NCI-H774 (cell line): ENCODE results near the gene STAT5B.
"Not testable (repeated sequence)": the region's sequence is repeated elsewhere in the genome, so short reads cannot be mapped to it uniquely, and the experiment has no call there.

Experiments
- DNase-seq: peaks from one replicate; lab custom pipeline; 2025; lab: John Stamatoyannopoulos, UW

Gene STAT5B

DNA sequence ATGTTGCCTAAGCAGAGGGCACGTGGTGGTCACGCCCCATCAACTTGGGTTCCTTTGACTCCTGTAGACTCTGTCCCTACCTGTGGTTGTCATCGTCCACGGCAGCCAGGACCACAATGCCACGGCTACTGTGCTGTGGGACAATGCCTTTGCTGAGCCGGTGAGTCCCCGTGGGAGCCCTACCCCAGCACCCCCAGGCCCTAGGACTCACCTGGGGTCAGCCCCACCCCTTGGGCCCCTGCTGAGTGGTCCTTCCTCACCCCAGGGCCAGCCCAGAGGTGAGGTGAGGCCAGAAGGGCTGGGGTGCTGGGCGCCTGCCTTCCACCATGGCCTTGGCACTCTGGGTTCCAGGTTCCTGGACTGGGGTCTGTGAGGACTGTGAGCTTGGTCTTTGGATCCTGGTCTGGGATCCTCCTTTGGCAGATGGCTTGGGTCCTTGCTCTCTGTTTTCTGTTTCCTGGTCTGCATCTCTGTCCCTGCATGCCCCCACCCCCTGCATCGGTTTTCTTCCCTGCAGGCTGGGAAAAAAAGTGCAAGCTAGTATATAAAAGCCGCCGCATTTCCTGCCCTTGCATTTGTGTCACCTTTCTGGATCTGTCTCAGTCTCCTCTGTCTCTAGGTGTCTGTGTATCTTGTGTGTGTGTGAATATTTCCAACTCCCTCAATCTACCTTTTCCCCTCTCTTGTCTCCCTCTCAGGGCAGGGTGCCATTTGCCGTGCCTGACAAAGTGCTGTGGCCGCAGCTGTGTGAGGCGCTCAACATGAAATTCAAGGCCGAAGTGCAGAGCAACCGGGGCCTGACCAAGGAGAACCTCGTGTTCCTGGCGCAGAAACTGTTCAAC lies 29.6 kb upstream of the STAT5B start:
- no peak for DNase-seq

DNA sequence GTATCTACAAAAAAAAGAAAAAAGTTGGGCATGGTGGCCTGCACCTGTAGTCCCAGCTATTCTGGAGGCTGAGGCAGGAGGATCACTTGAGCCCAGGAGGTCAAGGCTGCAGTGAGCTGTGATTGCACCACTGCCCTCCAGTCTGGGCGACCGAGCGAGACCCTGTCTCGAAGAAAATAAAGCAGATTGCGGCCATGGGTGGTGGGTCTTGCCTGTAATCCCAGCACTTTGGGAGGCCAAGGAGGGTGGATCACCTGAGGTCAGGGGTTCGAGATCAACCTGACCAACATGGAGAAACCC lies 28.8 kb upstream of the STAT5B start:
- not testable (repeated sequence) for DNase-seq

DNA sequence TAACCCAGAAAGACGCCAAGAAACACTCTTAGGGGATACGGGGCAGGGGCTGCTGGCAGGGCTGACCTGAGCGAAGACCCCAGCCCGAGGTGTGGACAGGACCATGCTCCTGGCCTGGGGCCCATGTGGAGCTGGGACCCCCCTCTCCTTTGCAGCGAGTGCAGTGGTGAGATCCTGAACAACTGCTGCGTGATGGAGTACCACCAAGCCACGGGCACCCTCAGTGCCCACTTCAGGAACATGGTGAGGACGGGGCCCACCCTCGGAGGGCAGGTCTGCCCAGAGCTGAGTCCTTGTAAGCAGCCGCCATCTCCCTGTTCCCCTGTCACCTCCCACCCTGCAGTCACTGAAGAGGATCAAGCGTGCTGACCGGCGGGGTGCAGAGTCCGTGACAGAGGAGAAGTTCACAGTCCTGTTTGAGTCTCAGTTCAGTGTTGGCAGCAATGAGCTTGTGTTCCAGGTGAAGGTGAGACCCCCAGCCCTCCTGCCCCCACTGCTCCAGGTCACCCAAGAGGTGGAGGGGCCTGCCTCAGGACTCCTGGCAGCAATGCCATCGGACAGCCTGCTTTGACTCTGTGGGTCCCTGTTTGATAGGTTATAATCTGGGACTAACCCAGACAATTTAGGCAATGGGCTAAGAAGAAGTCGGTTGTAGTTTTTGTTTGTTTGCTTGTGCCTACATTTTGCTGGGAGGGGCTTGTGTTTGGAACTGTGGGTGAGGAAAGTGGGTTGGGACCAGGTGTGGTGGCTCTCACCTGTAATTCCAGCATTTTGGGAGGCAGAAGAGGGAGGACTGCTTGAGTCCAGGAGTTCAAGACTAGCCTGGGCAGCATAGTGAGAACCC lies 28.2 kb upstream of the STAT5B start:
- no peak for DNase-seq

DNA sequence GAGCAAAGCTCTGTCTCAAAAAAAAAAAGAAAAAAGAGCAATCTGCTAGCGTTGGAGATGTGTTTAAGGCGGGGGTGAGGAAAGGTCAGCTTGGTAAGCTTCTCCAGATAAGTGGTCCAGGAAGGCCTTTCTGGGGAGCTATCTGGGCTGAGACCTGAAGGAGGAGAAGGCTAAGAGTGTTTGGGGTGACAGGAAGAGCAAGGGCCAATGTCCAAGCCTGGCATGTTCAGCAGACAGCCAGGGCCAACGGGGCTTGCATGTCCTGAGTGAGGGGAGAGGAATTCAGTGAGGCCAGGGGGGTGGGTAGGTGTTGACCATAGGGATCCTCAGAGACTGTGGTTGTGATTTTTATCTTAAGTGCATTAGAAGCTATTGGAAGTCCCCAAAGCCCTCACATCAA lies 27.5 kb upstream of the STAT5B start:
- DNase-seq = no peak

DNA sequence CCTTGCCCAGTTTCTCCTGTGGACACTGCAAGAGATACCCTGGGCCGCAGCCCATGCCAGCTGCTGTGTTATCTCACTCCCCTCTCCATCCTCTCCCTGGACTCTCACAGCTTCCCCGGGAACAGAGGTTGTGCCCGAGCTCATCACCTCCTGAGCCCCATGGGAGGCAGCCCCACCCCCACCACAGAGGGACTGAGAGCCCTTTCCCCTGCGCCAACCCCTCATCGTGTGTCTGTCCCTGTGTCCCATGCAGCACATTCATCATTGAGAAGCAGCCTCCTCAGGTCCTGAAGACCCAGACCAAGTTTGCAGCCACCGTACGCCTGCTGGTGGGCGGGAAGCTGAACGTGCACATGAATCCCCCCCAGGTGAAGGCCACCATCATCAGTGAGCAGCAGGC lies 24.8 kb upstream of the STAT5B start:
- no peak for DNase-seq

DNA sequence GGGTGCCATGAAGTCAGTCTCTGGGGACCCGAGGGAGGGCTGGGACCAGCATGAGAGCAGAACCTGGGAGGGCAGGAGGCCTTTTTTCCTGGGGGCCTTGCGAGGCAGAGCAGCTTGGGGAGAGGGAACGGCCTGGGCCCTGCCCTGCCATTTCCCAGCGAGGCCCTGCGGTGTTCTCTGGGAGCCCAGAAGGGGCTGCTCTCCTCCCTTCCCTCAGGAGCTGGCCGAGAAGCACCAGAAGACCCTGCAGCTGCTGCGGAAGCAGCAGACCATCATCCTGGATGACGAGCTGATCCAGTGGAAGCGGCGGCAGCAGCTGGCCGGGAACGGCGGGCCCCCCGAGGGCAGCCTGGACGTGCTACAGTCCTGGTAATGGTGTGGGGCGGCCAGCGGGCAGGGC lies 23.7 kb upstream of the STAT5B start:
- not testable (repeated sequence) for DNase-seq

DNA sequence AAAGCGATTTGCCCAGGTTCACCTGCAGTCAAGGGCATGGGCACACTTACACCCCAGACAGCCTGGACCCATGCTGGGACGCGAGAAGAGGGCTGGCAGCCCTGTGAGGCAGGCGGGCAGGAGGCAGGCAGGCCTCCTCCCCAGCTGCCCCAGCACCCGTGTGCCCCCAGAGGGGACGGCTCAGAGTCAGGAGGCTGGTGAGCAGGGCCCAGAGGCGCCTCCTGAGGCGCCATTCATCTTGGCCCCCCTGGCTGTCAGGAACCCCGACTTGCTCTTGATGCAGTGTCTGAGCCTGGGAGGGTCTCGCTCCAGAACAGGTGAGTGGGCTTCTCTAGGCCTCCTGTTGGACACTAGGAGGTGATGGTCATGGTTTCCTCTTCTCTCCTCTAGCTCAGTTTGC lies 23.2 kb upstream of the STAT5B start:
- not testable (repeated sequence) for DNase-seq

DNA sequence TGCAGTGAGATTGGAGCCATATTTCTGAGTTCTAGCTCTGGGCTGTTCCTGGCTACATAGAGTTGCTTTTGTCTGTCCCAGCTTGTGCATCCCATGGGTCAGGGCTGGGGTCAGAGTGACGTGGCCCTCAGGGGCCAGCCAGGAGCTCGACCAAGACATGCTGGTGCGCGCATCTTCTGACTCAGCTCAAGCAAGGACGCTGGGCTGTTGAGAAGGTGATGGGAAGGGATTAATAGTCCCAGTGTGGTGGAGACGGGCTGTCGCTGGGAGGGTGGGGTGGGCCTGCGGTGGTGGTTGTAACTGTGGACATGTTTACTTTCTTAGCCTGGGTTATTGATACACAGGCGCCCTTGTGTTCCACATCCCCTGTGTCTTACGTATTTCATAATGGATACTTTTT lies 21.6 kb upstream of the STAT5B start:
- DNase-seq = not testable (repeated sequence)

DNA sequence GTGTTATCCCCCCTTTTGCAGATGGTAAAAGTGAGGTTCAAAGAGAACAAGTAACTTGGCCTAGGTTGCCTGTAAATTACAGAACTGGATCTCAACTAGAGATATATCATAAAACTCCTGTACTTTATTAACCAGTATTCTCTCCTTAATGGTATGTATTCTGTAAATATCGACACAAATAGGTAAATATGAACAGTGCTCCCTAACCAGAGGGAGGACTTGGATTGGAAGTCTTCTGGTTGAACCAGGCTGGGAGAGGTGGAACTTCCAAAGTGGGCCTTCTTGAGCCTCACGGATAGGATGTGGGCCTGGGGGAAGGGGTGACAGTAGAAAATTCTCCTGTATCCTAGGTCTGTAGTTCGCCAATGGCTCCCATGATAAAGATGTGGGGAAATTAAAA lies 19.8 kb upstream of the STAT5B start:
- no peak for DNase-seq

DNA sequence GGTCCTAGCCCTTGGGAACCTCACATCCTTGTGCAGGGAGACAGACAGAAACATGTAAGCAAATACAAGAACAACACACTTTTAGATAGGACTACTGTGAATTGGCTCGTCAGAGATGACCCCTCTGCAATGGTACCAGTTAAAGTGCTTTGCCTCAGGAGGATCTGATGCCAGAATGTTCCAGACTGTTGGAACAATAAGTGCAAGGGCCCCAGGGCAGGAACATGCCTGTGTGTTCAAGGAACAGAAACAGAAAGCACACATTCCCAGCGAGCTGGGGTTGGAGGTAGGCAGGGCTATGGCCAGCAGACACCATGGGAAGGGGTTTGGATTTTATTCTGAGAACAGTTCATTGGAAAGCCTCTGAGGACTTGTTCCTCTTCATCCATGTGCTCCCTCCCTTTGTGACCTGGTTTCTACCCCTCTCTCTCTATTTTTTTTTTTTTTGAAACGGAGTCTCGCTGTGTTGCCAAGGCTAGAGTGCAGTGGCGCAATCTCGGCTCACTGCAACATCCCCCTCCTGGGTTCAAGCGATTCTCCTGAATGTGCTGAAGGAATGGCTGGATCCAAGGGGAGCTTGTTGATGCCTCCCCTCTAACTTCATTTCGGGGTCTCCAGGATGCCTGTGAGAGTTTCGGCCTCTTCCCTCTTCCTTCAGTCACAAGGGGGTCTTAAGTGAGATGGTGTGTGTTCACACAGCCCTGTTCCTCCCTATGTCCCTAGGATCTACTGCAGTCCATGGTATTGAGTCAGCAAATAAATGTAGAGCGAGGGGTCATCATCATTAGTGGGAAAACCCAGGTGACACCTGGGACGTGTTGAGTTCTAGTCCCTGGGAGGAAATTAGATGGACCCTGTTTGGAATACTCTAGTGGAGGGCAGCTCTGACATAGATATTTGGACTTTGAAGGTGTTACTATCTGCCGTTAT lies 18.5 kb upstream of the STAT5B start:
- DNase-seq = no peak

DNA sequence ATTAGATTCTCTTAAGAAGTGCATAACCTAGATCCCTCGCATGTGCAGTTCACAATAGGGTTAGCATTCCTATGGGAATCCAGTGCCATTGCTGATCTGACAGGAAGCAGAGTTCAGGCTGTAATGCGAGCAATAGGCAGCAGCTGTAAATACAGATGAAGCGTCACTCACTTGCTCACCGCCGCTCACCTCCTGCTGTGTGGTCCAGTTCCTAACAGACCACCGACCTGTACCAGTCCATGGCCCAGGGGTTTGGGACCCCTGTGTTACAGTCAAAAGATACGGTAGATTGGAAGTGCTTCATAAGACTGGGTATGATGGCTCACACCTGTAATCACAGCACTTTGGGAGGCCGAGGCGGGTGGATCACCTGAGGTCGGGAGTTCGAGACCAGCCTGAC lies 14.9 kb upstream of the STAT5B start:
- DNase-seq = no peak

DNA sequence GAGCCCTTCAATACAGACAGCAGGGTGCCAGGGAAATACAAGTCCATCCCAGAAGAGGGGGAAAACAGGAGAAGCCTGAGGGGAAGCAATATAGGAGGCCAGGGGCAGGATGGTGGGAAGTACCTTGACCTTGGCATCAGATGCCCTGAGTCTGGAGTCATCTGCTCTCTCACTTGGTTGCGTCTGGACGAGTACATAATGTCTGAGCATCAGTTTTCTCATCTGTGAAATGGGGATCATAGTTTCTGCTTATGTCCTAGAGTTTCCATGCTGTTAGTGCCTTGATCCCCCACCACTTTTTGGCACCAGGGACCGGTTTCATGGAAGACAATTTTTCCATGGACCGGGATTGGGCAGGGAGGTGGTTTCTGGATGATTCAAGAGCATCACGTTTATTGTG lies 14.4 kb upstream of the STAT5B start:
- no peak for DNase-seq

DNA sequence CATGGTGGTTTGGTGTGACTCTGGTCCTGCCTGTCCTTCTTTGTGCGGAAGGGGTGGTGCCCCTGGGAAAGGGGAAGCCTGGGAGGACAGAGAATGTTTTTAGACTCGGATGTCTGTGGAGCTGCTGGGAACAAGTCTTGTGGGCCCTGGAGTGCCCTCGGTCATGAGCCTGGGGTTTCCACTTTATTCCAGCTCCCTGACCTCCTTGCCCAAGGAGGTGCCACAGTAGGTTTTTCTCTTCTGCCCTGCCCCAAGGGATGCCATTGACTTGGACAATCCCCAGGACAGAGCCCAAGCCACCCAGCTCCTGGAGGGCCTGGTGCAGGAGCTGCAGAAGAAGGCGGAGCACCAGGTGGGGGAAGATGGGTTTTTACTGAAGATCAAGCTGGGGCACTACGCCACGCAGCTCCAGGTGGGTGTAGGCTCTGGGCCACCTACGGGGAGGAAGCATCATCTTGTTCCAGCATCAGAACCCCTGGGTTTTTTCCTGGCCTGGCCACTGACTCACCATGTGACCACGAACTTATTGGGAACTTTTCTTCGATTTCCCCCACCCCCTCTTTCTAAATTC lies 13.5 kb upstream of the STAT5B start:
- DNase-seq = no peak

DNA sequence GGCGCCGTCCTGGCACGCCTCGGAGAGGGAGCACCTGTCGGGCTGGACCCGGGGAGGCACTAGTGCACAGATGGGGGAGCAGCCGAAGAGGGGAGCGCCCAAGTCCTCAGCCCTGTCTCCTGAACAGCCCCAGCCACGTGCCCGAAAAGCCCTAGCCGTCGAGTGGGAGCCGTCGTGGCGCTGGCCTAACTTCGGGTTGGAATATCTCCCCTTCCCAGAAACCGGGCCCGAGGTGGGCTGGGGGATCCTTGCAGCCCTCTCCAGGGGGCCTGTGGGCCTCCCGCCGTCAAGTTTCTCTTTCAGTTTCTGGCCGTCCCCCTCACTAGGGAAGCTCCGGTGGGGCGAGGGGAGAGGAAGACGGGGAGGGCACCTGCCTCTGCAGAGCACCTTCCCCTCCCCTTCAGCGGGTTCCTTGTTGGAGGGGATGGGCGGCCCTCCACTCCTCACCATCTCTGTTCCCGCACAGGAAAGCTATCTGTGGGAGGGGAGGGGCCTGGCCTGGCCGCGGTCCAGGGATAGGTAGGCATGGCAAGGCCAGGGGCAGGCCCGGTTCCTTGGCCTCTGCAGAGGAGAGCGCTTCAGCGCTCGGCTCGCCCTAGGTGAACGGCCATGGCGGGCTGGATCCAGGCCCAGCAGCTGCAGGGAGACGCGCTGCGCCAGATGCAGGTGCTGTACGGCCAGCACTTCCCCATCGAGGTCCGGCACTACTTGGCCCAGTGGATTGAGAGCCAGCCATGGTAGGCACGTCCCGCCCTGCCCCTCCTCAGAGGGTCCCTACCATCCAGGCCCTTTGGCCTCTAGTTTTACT lies 12.8 kb upstream of the STAT5B start:
- DNase-seq = peak; percentile 69

DNA sequence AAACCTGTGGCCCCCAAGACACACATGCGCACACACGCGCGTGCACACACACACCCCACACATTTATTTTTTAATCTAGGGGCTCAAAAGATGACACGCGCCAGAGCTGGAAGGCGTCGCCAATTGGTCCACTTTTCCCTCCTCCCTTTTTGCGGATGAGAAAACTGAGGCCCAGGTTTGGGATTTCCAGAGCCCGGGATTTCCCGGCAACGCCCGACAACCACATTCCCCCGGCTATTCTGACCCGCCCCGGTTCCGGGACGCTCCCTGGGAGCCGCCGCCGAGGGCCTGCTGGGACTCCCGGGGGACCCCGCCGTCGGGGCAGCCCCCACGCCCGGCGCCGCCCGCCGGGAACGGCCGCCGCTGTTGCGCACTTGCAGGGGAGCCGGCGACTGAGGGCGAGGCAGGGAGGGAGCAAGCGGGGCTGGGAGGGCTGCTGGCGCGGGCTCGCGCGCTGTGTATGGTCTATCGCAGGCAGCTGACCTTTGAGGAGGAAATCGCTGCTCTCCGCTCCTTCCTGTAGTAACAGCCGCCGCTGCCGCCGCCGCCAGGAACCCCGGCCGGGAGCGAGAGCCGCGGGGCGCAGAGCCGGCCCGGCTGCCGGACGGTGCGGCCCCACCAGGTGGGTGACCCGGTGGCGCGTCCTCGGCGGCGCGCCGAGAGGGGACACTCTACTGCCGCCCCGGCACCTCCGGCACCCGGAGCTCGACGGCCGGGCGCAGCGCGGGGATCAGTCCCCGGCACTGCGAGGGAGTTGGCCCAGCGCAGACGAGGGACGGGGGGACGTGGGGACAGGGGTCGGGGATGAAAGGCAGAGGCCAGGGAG lies 12.0 kb upstream of the STAT5B start, which contains the start of gene STAT5A:
Gene STAT5A, plus strand, starts transcription at position 522 of the 826 bp plus-strand sequence. CDS start 914 bp downstream, outside the sequence.
- peak; percentile 79 for DNase-seq

DNA sequence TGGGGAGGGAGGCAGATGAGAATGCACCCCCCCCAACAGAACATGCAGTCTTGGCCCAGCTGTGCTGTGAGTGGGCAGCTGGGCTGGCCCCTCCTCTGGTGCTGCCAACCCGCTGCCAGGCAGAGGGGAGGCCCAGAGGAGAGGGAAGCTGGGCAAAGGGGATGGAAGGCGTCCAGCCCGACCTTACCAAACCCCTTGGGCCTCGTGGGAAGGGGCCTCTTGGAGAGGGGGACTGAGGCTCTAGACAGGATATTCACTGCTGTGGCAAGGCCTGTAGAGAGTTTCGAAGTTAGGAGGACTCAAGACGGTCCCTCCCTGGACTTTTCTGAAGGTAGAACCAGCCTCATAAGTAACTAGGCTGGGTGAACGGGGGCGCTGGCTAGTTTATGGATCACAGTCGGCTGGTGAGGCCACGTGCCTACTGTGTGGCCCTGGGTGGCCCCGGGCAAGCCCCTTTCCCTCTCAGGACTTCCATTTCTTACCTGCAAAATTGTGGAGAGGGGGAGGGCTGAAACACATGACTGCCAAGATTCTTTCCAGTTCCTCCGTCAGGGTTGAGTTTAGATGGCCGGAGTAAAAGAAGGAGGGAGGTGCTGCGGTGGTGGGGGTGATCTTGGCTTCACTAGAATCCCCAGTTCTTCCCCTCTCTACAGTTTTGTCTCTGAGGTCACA lies 11.2 kb upstream of the STAT5B start:
- DNase-seq = no peak

DNA sequence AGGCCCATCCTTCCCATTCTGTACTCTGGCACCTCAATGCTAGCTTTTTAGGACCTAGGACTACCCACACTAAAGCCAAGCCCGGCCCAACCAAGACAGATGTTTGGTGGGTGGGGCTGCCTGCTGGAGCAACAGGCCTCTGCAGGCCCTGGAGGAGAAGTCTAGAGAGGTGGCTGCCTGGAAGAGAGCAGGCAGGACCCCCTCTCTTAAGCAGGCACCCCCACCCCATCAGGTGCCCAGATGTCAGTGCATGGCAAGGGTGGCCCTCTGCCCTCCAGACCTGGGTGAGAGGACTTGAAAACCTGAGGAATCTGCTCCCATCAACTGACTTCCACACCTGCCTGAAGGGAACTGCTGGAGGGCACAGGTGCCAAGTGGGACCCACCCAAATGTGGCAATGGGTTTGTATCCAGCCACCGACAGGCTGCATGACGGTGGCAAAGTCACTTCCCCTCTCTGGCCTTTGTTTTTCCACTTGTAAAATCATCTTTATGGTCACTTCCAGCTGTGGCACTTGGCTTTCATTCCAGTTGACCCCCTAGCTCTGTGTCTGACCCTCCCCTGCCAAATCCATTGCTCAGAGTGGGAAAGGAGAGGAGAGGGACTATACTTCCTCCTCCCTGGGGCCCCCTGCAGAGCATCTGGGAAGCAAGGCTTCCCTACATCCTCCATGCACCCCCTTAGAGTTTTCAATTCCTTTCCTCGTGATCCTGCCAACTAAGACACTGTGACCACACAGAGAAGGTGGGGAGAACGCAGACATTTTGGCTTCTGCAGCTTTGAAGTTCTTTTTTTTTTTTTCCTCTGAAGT lies 10.4 kb upstream of the STAT5B start:
- DNase-seq = no peak

DNA sequence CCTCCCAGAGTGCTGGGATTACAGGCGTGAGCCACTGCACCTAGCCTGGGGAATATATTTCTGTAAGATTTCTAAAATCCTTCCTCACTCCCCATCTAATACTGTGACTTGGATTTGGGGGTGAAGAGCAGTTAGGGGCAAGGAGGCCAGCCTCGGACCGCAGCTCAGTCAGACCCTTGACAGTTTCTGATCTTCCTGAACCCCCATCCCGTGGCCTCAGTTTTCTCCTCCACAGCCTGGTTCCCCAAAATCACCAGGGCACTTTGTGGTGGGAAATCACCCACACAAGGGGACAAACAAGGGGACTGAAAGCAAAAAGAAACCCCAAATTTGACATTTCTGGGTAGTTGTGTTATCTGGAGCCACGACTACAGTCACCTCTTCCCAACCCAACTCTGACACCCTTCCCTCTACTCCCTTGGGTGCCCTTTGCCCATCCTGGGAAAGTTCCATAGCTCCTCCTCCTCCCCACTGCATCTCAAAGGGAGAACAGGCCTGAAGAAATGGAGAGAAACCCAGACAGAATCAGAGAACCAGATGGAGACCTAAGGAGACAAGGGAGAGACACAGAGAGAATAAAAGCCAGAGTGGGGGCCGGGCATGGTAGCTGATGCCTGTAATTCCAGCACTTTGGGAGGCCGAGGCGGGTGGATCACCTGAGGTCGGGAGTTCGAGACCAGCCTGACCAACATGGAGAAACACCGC lies 9.3 kb upstream of the STAT5B start:
- DNase-seq = no peak
